Measurements from ENCODE around the gene NR1D1.

DNA sequence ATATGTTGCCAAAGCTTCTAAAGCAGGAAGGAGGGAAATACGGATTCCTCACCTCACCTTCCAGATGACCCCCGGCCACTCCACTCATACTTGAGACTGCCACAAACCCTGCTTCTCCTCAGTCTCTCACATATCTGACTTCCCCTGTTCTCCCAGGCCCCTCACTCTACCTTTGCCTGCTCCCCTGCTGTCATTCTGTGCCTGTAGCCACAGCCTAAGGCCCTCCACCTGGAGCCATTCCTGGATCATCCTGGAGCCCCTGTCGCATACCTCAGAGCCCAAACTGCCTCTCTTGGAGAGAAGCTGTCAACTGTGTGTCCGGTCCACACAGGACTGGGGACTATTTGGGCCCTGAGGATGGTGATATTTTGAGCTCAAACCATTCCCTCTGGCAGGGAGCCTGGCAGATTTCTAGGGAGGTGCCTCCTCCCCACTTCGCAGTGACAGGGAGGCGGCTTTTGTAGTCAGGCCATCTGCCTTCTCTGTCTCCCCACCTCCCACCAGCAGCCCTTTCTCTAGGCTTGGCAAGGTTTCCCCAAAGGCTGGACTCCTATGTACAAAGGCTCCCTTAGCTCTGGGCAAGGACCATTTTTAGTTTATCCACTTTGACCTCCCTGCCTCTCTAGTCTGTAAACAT is 43.9 kb downstream of the NR1D1 start:
- TF ChIP-seq, protein P1, sequence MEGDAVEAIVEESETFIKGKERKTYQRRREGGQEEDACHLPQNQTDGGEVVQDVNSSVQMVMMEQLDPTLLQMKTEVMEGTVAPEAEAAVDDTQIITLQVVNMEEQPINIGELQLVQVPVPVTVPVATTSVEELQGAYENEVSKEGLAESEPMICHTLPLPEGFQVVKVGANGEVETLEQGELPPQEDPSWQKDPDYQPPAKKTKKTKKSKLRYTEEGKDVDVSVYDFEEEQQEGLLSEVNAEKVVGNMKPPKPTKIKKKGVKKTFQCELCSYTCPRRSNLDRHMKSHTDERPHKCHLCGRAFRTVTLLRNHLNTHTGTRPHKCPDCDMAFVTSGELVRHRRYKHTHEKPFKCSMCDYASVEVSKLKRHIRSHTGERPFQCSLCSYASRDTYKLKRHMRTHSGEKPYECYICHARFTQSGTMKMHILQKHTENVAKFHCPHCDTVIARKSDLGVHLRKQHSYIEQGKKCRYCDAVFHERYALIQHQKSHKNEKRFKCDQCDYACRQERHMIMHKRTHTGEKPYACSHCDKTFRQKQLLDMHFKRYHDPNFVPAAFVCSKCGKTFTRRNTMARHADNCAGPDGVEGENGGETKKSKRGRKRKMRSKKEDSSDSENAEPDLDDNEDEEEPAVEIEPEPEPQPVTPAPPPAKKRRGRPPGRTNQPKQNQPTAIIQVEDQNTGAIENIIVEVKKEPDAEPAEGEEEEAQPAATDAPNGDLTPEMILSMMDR (IDR thresholded peaks at IDR 0.05), result no peak
- no peak for TF ChIP-seq POLR2AphosphoS5 (IDR thresholded peaks at IDR 0.05; ENCODE audit: insufficient read depth in 1 of 2, low read depth in 1 of 2)

All from vagina (tissue), 2 donors.